PC-3 (cell line): Measurements from ENCODE around the gene NCAPG2.

Experiments used
- EZH2phosphoT487 ChIP-seq: fragments of 300-600 bp; sonication (generic); IDR thresholded peaks from 2 replicates; pipeline ENCODE4 v1.6.1; 2018; ENCODE audit warnings: mild to moderate bottlenecking, antibody characterized with exemption, low read length, borderline replicate concordance
- TF ChIP-seq, protein P1 (sequence below): fragments of 300-600 bp; sonication (generic); conservative IDR thresholded peaks from 2 replicates; pipeline ENCODE4 v1.5.1; 2017; ENCODE audit warnings: antibody characterized with exemption, low read depth, mild to moderate bottlenecking, low read length

GRCh38 chr7:158647475-158647792 lies 57.2 kb downstream of the NCAPG2 start:
- TF ChIP-seq, protein P1, sequence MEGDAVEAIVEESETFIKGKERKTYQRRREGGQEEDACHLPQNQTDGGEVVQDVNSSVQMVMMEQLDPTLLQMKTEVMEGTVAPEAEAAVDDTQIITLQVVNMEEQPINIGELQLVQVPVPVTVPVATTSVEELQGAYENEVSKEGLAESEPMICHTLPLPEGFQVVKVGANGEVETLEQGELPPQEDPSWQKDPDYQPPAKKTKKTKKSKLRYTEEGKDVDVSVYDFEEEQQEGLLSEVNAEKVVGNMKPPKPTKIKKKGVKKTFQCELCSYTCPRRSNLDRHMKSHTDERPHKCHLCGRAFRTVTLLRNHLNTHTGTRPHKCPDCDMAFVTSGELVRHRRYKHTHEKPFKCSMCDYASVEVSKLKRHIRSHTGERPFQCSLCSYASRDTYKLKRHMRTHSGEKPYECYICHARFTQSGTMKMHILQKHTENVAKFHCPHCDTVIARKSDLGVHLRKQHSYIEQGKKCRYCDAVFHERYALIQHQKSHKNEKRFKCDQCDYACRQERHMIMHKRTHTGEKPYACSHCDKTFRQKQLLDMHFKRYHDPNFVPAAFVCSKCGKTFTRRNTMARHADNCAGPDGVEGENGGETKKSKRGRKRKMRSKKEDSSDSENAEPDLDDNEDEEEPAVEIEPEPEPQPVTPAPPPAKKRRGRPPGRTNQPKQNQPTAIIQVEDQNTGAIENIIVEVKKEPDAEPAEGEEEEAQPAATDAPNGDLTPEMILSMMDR = no peak
- no peak for TF ChIP-seq EZH2phosphoT487
